ENCODE data around the gene C2orf15. TPM values are rescaled to one million over a fixed set of nuclear protein-coding genes. Genes with fewer than 3 reads are reported as not detected.
A peak's percentile ranks its signal among the peaks of the same experiment; 100 is the strongest.

C2orf15 gene
- polyA plus RNA-seq, 3 donors, result 0.09 to 0.29 (median 0.11) TPM

DNA sequence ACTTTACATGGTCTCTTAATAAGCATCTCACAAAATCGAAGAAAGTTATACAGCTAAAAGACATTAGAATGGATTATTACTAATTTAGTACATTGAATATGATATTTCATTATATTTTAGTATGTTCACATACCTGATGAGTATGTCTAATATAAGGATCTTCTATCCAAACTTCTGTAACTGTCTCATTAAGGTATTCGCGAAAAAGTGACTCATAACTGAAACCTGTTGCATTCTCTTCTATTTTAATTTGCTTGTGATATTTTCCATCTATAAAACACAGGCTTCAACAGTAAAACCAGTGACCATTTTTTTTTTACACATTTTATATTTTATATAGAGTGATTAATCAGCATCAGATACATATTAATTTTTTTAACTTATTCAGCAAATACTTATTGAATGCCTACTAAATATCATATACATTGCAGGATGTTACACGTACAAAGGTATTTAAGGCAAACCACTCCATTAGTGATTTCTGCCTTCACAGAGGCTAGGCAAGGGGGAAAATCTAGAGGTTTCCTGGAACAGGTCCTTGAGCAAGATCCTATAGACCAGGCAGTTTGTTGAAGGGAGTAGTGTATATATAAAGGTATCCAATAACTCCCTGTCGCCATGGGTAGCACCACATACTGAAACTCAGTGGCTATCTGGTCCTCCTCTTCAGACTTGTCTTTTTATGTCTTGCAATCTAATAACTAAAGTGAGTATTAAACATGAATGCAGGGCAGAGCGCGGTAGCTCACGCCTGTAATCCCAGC lies 30.1 kb downstream of the C2orf15 start:
- Mint-ChIP-seq H3K4me3 (no peak overlapping the region), H3K4me1 (peaks cover 3% of the 10 kb centered on the region), H3K36me3 (peaks cover 55 to 67% of the 10 kb centered on the region in 2 donors), H3K27me3 (ENCODE audit: low read depth in 3 of 3) (no peaks in the 10 kb centered on the region), H3K9me3 (no peaks in the 10 kb centered on the region), H3K27ac (peak overlapping the region in 1 of 7 donors; percentile 82)
- H3K4me2 ChIP-seq (replicated peaks; ENCODE audit: extremely low read depth, low read length, poor library complexity, severe bottlenecking), result no peak overlapping the region
- H3K9ac ChIP-seq (ENCODE audit: insufficient read depth, low read length, poor library complexity, severe bottlenecking), result no peak overlapping the region
- no peak overlapping the region for H2AFZ ChIP-seq (ENCODE audit: insufficient read depth, low read depth, low read length, poor library complexity, severe bottlenecking)
- no peak for DNase-seq
- TF ChIP-seq, protein P1, sequence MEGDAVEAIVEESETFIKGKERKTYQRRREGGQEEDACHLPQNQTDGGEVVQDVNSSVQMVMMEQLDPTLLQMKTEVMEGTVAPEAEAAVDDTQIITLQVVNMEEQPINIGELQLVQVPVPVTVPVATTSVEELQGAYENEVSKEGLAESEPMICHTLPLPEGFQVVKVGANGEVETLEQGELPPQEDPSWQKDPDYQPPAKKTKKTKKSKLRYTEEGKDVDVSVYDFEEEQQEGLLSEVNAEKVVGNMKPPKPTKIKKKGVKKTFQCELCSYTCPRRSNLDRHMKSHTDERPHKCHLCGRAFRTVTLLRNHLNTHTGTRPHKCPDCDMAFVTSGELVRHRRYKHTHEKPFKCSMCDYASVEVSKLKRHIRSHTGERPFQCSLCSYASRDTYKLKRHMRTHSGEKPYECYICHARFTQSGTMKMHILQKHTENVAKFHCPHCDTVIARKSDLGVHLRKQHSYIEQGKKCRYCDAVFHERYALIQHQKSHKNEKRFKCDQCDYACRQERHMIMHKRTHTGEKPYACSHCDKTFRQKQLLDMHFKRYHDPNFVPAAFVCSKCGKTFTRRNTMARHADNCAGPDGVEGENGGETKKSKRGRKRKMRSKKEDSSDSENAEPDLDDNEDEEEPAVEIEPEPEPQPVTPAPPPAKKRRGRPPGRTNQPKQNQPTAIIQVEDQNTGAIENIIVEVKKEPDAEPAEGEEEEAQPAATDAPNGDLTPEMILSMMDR (IDR thresholded peaks at IDR 0.05), result no peak
- H3K4me1 ChIP-seq (ENCODE audit: control insufficient read depth in 1 of 2, insufficient read depth in 2 of 2, low read length in 2 of 2), result no peaks in the 10 kb centered on the region
- H3K9me3 ChIP-seq (replicated peaks in 1 of 2; ENCODE audit: control insufficient read depth in 1 of 2, insufficient read depth in 1 of 2, low read length in 2 of 2), result no peaks in the 10 kb centered on the region
- no peaks in the 10 kb centered on the region for H3K27me3 ChIP-seq (ENCODE audit: control insufficient read depth in 2 of 2, insufficient read depth in 2 of 2, low read length in 2 of 2)
- H3K4me3 ChIP-seq (replicated peaks in 1 of 3; ENCODE audit: low read depth in 2 of 3, low read length in 3 of 3), result no peak overlapping the region
- intact Hi-C loops (cut with micrococcal nuclease), result loop anchor here in 1 of 2 donors (10.0 kb wide), 1 partner anchor 87 kb away; no protein-coding TSS in a partner anchor
- peaks cover 29% of the 10 kb centered on the region for H3K79me2 ChIP-seq (ENCODE audit: insufficient read depth, low read length)
- H4K20me1 ChIP-seq (ENCODE audit: insufficient read depth, low read length), result peaks cover 39% of the 10 kb centered on the region
- no peak overlapping the region for H3K27ac ChIP-seq (ENCODE audit: low read depth in 1 of 2, low read length in 2 of 2)
- WGBS (ENCODE audit: insufficient coverage), result no CpG with 5 or more reads among the region's 8 CpGs
- H3K36me3 ChIP-seq (replicated peaks in 1 of 2; ENCODE audit: control insufficient read depth in 1 of 2, insufficient read depth in 2 of 2, low read length in 2 of 2), result peaks cover 62 to 71% of the 10 kb centered on the region in 2 donors

DNA sequence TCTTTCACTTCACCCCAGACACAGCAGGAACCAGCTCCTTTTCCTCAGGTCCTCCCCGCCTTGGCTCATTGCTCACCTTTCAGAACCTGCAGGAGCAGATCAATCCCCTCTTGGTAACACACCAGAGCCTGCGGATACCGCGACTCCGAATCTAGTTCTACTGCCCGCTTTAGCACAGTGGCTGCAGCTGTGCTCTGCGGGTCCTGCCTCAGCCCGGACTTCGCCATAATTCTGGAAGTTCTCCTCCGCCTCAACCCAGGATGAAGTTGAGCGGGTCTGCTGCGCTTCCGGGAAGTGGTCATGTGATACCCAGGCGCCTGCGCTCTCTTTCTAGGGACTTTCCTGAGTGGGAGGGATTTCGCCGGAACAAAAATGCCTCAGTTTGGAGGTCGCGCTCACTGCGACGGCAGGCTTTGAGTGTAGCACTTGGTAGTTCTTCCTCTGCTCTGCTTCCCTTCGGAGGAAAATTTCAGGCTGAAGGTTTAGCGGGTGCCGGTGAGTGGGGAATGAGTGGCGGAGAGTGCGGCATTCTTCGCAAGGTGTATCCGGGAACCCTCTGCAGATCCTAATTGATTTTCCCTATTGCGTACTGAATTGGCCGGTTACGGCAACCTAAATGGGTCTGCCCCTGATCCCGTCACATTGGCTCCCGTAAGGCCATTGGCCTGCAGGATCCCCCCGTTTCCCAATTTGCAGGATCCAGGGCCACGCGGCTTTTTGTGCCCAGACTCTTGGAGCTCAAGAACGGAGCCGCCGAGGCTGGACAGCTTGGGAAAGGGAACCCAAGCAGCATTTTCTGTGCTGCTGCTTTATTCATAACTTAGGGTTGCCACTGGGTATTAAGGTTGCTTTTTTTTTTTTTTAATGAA lies 39.5 kb downstream of the C2orf15 start, which contains the start of the genes MITD1 and MRPL30:
MITD1 (minus strand) TSS at position 304 of the 869 bp plus-strand sequence; CDS start at position 227, 77 bp downstream.
MRPL30 (plus strand) TSS at position 430 of the 869 bp plus-strand sequence. CDS start 5,020 bp downstream, outside the sequence.
- peaks cover 24 to 31% of the 10 kb centered on the region in 2 donors for H3K4me1 ChIP-seq (ENCODE audit: control insufficient read depth in 1 of 2, insufficient read depth in 2 of 2, low read length in 2 of 2)
- H3K4me1 Mint-ChIP-seq, result peaks cover 48% of the 10 kb centered on the region

More for the DNA sequence above, 39.5 kb downstream of the C2orf15 start, which contains the start of the genes MITD1 and MRPL30:
- H3K36me3 Mint-ChIP-seq, result peaks cover 2 to 6% of the 10 kb centered on the region in 2 donors
- intact Hi-C loops (cut with micrococcal nuclease), result loop anchor here (1.0 to 10.0 kb wide), 4 partner anchors 152 to 574 kb away; partner anchors contain the start of genes COA5 (in 1 of the 2), REV1 (in 1 of the 2), TXNDC9 (in 1 of the 2) and UNC50 (in 1 of the 2)
- TF ChIP-seq, protein P1 (IDR thresholded peaks at IDR 0.05), result no peak
- H3K4me3 Mint-ChIP-seq, result peak within 1 kb of the TSS; percentile 97 to 100
- H3K27me3 Mint-ChIP-seq (ENCODE audit: low read depth in 3 of 3), result peaks cover 0 to 1% (median 0%) of the 10 kb centered on the region in 3 donors
- DNase-seq, result peak; percentile 92 to 95 (median 94)
- Histone ChIP-seq H3K4me3 (replicated peaks in 1 of 3; ENCODE audit: low read depth in 2 of 3, low read length in 3 of 3) (peak within 1 kb of the TSS; percentile 82 to 95 (median 95)), H4K20me1 (ENCODE audit: insufficient read depth, low read length) (peaks cover 33% of the 10 kb centered on the region), H3K4me2 (replicated peaks; ENCODE audit: extremely low read depth, low read length, poor library complexity, severe bottlenecking) (peak within 1 kb of the TSS; percentile 89), H3K27me3 (ENCODE audit: control insufficient read depth in 2 of 2, insufficient read depth in 2 of 2, low read length in 2 of 2) (no peaks in the 10 kb centered on the region), H3K9ac (ENCODE audit: insufficient read depth, low read length, poor library complexity, severe bottlenecking) (peak within 1 kb of the TSS; percentile 74), H3K27ac (ENCODE audit: low read depth in 1 of 2, low read length in 2 of 2) (peak within 1 kb of the TSS; percentile 82 to 94), H3K9me3 (replicated peaks in 1 of 2; ENCODE audit: control insufficient read depth in 1 of 2, insufficient read depth in 1 of 2, low read length in 2 of 2) (no peaks in the 10 kb centered on the region), H3K79me2 (ENCODE audit: insufficient read depth, low read length) (peaks cover 96% of the 10 kb centered on the region), H2AFZ (ENCODE audit: insufficient read depth, low read depth, low read length, poor library complexity, severe bottlenecking) (peak within 1 kb of the TSS; percentile 91), H3K36me3 (replicated peaks in 1 of 2; ENCODE audit: control insufficient read depth in 1 of 2, insufficient read depth in 2 of 2, low read length in 2 of 2) (no peaks in the 10 kb centered on the region)
- no peaks in the 10 kb centered on the region for H3K9me3 Mint-ChIP-seq
- 0% methylated on average over 39 of the region's 39 CpGs for WGBS (ENCODE audit: insufficient coverage)
- peak within 1 kb of the TSS; percentile 96 to 99 (median 98) for H3K27ac Mint-ChIP-seq
